ENCODE measurements around the gene ZC3H6.

GRCh38 chr2:112317303-112318158, 42.1 kb downstream of the ZC3H6 start:
- TF ChIP-seq EZH2phosphoT487 (IDR thresholded peaks at IDR 0.05; ENCODE audit: insufficient read depth, low read depth) (no peak), EZH2 (IDR thresholded peaks at IDR 0.05; ENCODE audit: insufficient read depth, poor library complexity, severe bottlenecking) (no peak)

All from GM23248 (cell line).